Liver (tissue), 9 donors: Measurements from ENCODE around the gene MYO18A. TPM values are rescaled to one million over a fixed set of nuclear protein-coding genes. Genes with fewer than 3 reads are reported as not detected.
"Not testable (repeated sequence)": the region's sequence is repeated elsewhere in the genome, so short reads cannot be mapped to it uniquely, and the experiment has no call there.

Source experiments
- DNase-seq: peaks from one replicate; pipeline ENCODE4 v3.0.0-alpha.2; 2017; ENCODE audit warnings: low spot score
- H3K27ac ChIP-seq, 2 donors: one replicate each; pipeline ENCODE4 v1.7.0; 2013; ENCODE audit warnings: inconsistent platforms in 2 of 2, low read length in 2 of 2, control low read depth in 1 of 2, low read depth in 1 of 2, mild to moderate bottlenecking in 1 of 2
- H3K27me3 ChIP-seq, 4 donors: one replicate each; pipeline versions ENCODE4 v1.6.1 to v1.7.0; 2013; ENCODE audit warnings: low read length in 3 of 4, inconsistent platforms in 1 of 4, mild to moderate bottlenecking in 1 of 4, moderate library complexity in 1 of 4; ENCODE audit not compliant: control insufficient read depth in 4 of 4, insufficient read depth in 4 of 4
- H3K36me3 ChIP-seq, 4 donors: one replicate each; pipeline versions ENCODE4 v1.6.1 to v1.7.0; 2013; ENCODE audit warnings: low read length in 3 of 4, mild to moderate bottlenecking in 3 of 4, low read depth in 1 of 4, moderate library complexity in 1 of 4; ENCODE audit not compliant: control insufficient read depth in 4 of 4, insufficient read depth in 3 of 4
- H3K4me1 ChIP-seq, 4 donors: one replicate each; pipeline versions ENCODE4 v1.6.1 to v1.7.0; 2013; ENCODE audit warnings: low read length in 3 of 4, mild to moderate bottlenecking in 3 of 4, moderate library complexity in 1 of 4; ENCODE audit not compliant: control insufficient read depth in 4 of 4, insufficient read depth in 4 of 4
- H3K4me3 ChIP-seq, 3 donors: one replicate each; pipeline versions ENCODE4 v1.6.1 to v1.7.0; 2013; ENCODE audit warnings: low read length in 3 of 3, control low read depth in 1 of 3, low read depth in 1 of 3, mild to moderate bottlenecking in 1 of 3
- H3K9ac ChIP-seq, 2 donors: one replicate each; pipeline ENCODE4 v1.7.0; 2013; ENCODE audit warnings: low read length in 2 of 2, mild to moderate bottlenecking in 2 of 2, moderate library complexity in 2 of 2, control low read depth in 1 of 2, low read depth in 1 of 2
- H3K9me3 ChIP-seq, 4 donors: one replicate each; pipeline versions ENCODE4 v1.6.1 to v1.7.0; 2013; ENCODE audit warnings: low read length in 3 of 4; ENCODE audit not compliant: control insufficient read depth in 4 of 4
- CTCF ChIP-seq: fragments of 150-350 bp; IDR thresholded peaks from 2 replicates; pipeline ENCODE4 v1.5.1; 2017; ENCODE audit warnings: improper control_type of control experiment, low read depth, low read length; ENCODE audit not compliant: missing input control
- EGR1 ChIP-seq, 2 donors: IDR thresholded peaks; 2 replicates each; pipeline ENCODE4 v1.6.1; 2016 to 2018; ENCODE audit warnings: antibody characterized with exemption in 2 of 2, low read depth in 2 of 2
- FOXA1 ChIP-seq: IDR thresholded peaks from 2 replicates; pipeline ENCODE4 v1.6.1; 2016; ENCODE audit warnings: antibody characterized with exemption
- FOXA2 ChIP-seq: IDR thresholded peaks from 2 replicates; pipeline ENCODE4 v1.6.1; 2016; ENCODE audit warnings: antibody characterized with exemption
- GABPA ChIP-seq, 2 donors: IDR thresholded peaks in 1 of 2; conservative IDR thresholded peaks in 1 of 2; 2 replicates each; pipeline ENCODE4 v1.6.1; 2016; ENCODE audit warnings: antibody characterized with exemption in 2 of 2, mild to moderate bottlenecking in 1 of 2, moderate library complexity in 1 of 2
- HNF4A ChIP-seq, 2 donors: conservative IDR thresholded peaks; 2 replicates each; pipeline ENCODE4 v1.6.1; 2016; ENCODE audit warnings: antibody characterized with exemption in 2 of 2, mild to moderate bottlenecking in 2 of 2
- HNF4G ChIP-seq: IDR thresholded peaks from 2 replicates; pipeline ENCODE4 v1.6.1; 2016; ENCODE audit warnings: antibody characterized with exemption
- JUND ChIP-seq, 2 donors: IDR thresholded peaks; 2 replicates each; pipeline ENCODE4 v1.6.1; 2016; ENCODE audit warnings: antibody characterized with exemption in 2 of 2
- MAX ChIP-seq: IDR thresholded peaks from 2 replicates; pipeline ENCODE4 v1.6.1; 2016; ENCODE audit warnings: antibody characterized with exemption
- NR2F2 ChIP-seq: IDR thresholded peaks from 2 replicates; pipeline ENCODE4 v1.6.1; 2016; ENCODE audit warnings: antibody characterized with exemption
- RAD21 ChIP-seq, 2 donors: IDR thresholded peaks; 2 replicates each; pipeline ENCODE4 v1.6.1; 2016; ENCODE audit warnings: antibody characterized with exemption in 2 of 2, mild to moderate bottlenecking in 2 of 2
- REST ChIP-seq: IDR thresholded peaks from 2 replicates; pipeline ENCODE4 v1.6.1; 2016; ENCODE audit warnings: antibody characterized with exemption, mild to moderate bottlenecking
- RXRA ChIP-seq, 2 donors: IDR thresholded peaks; 2 replicates each; pipeline ENCODE4 v1.6.1; 2017 to 2018; ENCODE audit warnings: antibody characterized with exemption in 2 of 2, mild to moderate bottlenecking in 1 of 2
- SP1 ChIP-seq: IDR thresholded peaks from 2 replicates; pipeline ENCODE4 v1.6.1; 2018; ENCODE audit warnings: antibody characterized with exemption, mild to moderate bottlenecking
- TAF1 ChIP-seq: conservative IDR thresholded peaks from 2 replicates; pipeline ENCODE4 v1.6.1; 2016; ENCODE audit warnings: antibody characterized with exemption, mild to moderate bottlenecking
- YY1 ChIP-seq: IDR thresholded peaks from 2 replicates; pipeline ENCODE4 v1.6.1; 2016; ENCODE audit warnings: antibody characterized with exemption, mild to moderate bottlenecking
- ZBTB33 ChIP-seq: IDR thresholded peaks from 2 replicates; pipeline ENCODE4 v1.6.1; 2016; ENCODE audit warnings: antibody characterized with exemption
- WGBS: extraction: QIAGEN DNeasy Blood & Tissue Kit; methylation state at CpG from one replicate; pipeline ENCODE4 v1.1.7; 2013; 5-methylcytosine and 5-hydroxymethylcytosine counted together
- polyA plus RNA-seq, 2 donors: library from polyadenylated mRNA; stranded (reverse) in 1 of 2; unstranded in 1 of 2; fragments of 200-250 nt in 1 of 2; fragments of >200 nt in 1 of 2; fragmentation: Nextera tagmentation in 1 of 2; extraction: Ambion mirVana in 1 of 2; gene quantifications; one replicate each; pipeline versions ENCODE4 v1.2.1 to v1.2.3, GENCODE V29; 2013 to 2015
- total RNA-seq, 2 donors: library from RNA; depleted of rRNA; stranded (reverse); fragments of >200 nt; gene quantifications; one replicate each; pipeline ENCODE4 v1.2.3, GENCODE V29; 2014
- donor health status: healthy.
- donor health status: healthy.
- donor health status: healthy.
- donor health status: healthy.
- donor health status: healthy.

The MYO18A gene
- total and polyA plus RNA-seq, 4 donors = 26.3 to 81.6 (median 37.3) TPM

GRCh38 chr17:29207975-29208374 lies 27.8 kb upstream of the MYO18A start (continued):
- TF ChIP-seq REST (no peak), HNF4G (no peak), NR2F2 (no peak), RAD21 (IDR thresholded peaks at IDR 0.05) (no peak), MAX (no peak), SP1 (no peak), GABPA (IDR thresholded peaks at IDR 0.05 in 1 of 2, conservative IDR thresholded peaks at IDR 0.05 in 1 of 2) (no peak), RXRA (IDR thresholded peaks at IDR 0.05) (no peak), FOXA1 (no peak), EGR1 (IDR thresholded peaks at IDR 0.05; ENCODE audit: low read depth in 2 of 2) (no peak), JUND (IDR thresholded peaks at IDR 0.05) (no peak)

- Histone ChIP-seq H3K36me3 (no peaks in the 10 kb centered on the region), H3K27me3 (no peaks in the 10 kb centered on the region), H3K9ac (no peak overlapping the region), H3K4me3 (no peak overlapping the region), H3K27ac (no peak overlapping the region), H3K4me1 (no peaks in the 10 kb centered on the region), H3K9me3 (no peaks in the 10 kb centered on the region)
- TF ChIP-seq NR2F2 (no peak), MAX (no peak), SP1 (no peak), RXRA (IDR thresholded peaks at IDR 0.05) (no peak), YY1 (no peak), HNF4G (no peak), FOXA1 (no peak), JUND (IDR thresholded peaks at IDR 0.05) (no peak), ZBTB33 (no peak), TAF1 (no peak), CTCF (no peak), FOXA2 (no peak), HNF4A (conservative IDR thresholded peaks at IDR 0.05) (no peak)
- no peak for DNase-seq
- 74% methylated on average over 2 of the region's 2 CpGs for WGBS
Measured at GRCh38 chr17:29205047-29205446, 24.8 kb upstream of the MYO18A start.

- not testable (repeated sequence) for H3K9me3 ChIP-seq, H3K27ac ChIP-seq, H3K4me3 ChIP-seq, H3K9ac ChIP-seq, H3K4me1 ChIP-seq, DNase-seq, H3K36me3 ChIP-seq, H3K27me3 ChIP-seq
- 69% methylated on average over 16 of the region's 16 CpGs for WGBS
Measured at GRCh38 chr17:29204068-29204804, 24.0 kb upstream of the MYO18A start.
